ENCODE data around the gene OXNAD1.
A peak's percentile ranks its signal among the peaks of the same experiment; 100 is the strongest.

Gene OXNAD1, protein sequence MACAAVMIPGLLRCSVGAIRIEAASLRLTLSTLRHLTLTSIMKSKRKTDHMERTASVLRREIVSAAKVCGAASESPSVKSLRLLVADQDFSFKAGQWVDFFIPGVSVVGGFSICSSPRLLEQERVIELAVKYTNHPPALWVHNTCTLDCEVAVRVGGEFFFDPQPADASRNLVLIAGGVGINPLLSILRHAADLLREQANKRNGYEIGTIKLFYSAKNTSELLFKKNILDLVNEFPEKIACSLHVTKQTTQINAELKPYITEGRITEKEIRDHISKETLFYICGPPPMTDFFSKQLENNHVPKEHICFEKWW

DNA sequence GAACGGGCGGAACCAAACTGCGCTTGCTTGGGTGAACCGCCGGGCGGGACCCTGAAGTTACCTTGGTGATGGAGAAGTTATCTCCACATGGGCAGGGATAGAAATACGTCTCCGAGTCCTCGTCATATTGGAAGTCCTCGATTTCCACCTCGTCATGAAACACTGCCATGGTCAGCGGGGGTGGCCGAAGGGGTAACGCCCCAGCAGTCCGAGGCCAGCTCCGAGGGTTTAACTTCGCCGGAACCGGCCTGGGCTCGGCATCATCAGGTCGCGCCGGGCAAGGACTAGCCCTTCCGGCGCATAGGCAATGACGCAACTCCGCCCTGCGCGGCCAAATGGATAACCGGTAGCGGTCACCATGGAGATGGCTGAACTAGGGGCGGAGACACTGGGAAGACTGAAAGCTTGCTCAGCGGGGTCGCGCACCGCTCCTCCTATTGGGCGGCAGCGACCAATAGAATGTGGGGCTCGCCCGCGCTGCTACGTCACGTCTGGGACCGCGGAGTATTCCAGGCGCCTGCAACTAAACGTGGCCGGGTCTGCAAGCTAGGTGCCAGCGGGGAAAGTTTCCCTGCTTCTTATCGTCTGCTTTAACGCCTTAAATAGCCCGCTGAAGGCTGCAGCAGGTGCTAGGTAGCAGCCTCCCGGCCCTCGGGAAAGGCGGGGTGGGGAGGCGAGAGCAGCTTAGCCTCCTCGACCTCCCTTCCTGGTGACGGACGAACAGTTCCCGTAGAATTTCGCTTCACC is at the start of gene OXNAD1, which contains the start of gene DPH3:
TSS of gene OXNAD1 (plus strand) at position 505 of the 747 bp plus-strand sequence. CDS start 5,741 bp downstream, outside the sequence.
TSS of gene DPH3 (minus strand) at position 236 of the 747 bp plus-strand sequence. CDS start at position 169, 67 bp downstream.
- peak; percentile 100 for DNase-seq
- Histone ChIP-seq H3K27ac (peak within 1 kb of the TSS; percentile 85), H3K27me3 (replicated peaks) (no peaks in the 10 kb centered on the region), H3K36me3 (replicated peaks) (peaks cover 6% of the 10 kb centered on the region), H3K4me3 (ENCODE audit: low read depth, low read length) (peak within 1 kb of the TSS; percentile 94)
- in situ Hi-C loops (cut with HindIII; ENCODE audit: low pct_ligation_motif_present, low sequenced_read_pairs) = no loop called here
- TF ChIP-seq, protein P1, sequence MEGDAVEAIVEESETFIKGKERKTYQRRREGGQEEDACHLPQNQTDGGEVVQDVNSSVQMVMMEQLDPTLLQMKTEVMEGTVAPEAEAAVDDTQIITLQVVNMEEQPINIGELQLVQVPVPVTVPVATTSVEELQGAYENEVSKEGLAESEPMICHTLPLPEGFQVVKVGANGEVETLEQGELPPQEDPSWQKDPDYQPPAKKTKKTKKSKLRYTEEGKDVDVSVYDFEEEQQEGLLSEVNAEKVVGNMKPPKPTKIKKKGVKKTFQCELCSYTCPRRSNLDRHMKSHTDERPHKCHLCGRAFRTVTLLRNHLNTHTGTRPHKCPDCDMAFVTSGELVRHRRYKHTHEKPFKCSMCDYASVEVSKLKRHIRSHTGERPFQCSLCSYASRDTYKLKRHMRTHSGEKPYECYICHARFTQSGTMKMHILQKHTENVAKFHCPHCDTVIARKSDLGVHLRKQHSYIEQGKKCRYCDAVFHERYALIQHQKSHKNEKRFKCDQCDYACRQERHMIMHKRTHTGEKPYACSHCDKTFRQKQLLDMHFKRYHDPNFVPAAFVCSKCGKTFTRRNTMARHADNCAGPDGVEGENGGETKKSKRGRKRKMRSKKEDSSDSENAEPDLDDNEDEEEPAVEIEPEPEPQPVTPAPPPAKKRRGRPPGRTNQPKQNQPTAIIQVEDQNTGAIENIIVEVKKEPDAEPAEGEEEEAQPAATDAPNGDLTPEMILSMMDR (IDR thresholded peaks at IDR 0.05; ENCODE audit: low read depth, low read length, missing control alignments) = peak; percentile 13

DNA sequence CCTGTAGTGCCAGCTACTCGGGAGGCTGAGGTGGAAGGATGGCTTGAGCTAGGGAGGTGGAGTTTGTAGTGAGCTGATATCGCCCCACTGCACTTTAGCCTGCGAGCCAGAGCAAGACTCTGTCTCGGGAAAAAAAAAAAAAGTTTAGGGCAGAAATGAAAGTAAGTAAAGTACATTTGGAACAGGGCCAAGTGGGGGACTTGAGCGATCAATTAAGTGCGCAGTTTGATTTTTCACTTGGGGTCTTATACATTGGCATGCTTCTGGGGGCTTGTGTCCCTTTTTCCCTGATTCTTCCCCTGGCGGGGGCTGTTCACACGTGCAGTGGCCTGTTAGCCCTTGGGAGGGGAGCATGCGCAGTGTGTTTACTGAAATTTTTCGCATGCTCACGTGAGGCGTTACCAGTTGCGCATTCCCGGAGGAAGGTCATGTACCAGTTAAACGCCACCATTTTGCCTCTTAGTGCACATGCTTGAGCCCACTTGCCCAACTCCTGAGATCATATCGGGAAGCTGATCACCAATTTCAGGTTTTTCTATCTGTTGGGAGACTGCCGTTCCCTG is 48.6 kb upstream of the OXNAD1 start:
- no peak overlapping the region for H3K4me3 ChIP-seq (ENCODE audit: low read depth, low read length)
- in situ Hi-C loops (cut with HindIII; ENCODE audit: low pct_ligation_motif_present, low sequenced_read_pairs) = no loop called here
- TF ChIP-seq, protein P1 (IDR thresholded peaks at IDR 0.05; ENCODE audit: low read depth, low read length, missing control alignments) = no peak
- no peak overlapping the region for H3K27ac ChIP-seq
- H3K27me3 ChIP-seq (replicated peaks) = no peaks in the 10 kb centered on the region
- no peaks in the 10 kb centered on the region for H3K36me3 ChIP-seq (replicated peaks)
- DNase-seq = no peak

DNA sequence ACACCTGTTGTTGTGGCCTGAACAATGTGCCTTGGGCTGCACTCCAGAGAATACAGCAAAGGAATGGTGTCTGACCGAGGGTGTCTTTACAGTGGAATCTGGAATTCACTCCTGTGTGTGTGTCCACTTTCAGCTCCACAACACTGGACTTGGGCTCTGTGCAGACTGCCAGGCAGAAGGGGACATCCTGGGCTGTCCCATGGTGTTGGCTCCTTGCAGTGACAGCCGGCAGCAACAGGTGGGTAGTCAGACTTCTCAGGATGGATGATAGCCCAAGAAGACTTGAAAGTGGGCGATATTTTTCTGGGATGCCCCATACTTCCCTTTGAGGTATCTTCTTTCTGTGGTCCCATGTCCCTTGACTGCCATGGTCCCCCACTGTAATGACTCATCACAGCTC is 45.2 kb upstream of the OXNAD1 start:
- Histone ChIP-seq H3K4me3 (ENCODE audit: low read depth, low read length) (no peak overlapping the region), H3K27me3 (replicated peaks) (no peaks in the 10 kb centered on the region), H3K27ac (no peak overlapping the region), H3K36me3 (replicated peaks) (no peaks in the 10 kb centered on the region)
- TF ChIP-seq, protein P1 (IDR thresholded peaks at IDR 0.05; ENCODE audit: low read depth, low read length, missing control alignments) = no peak
- DNase-seq = no peak
- in situ Hi-C loops (cut with HindIII; ENCODE audit: low pct_ligation_motif_present, low sequenced_read_pairs) = no loop called here

DNA sequence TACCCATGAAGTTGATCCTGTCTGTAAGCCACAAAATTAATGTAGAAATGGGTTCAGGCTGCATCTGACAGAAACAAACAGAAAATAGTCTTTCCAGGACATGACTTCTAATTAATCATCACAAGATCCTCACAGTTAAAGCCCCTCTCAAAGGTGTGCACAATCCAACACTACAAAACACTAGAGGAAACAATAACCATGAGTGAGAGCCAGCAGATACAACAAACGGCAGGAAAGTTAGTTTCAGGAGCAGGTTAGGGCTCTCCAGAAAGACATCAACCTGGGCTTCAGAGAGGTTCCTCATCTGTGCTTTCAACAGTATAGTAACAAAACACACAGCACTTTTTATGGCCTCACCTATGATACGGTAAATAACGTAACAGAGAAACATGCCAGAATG is 43.0 kb upstream of the OXNAD1 start:
- no peaks in the 10 kb centered on the region for H3K36me3 ChIP-seq (replicated peaks)
- TF ChIP-seq, protein P1 (IDR thresholded peaks at IDR 0.05; ENCODE audit: low read depth, low read length, missing control alignments) = no peak
- in situ Hi-C loops (cut with HindIII; ENCODE audit: low pct_ligation_motif_present, low sequenced_read_pairs) = no loop called here
- H3K27ac ChIP-seq = no peak overlapping the region
- H3K4me3 ChIP-seq (ENCODE audit: low read depth, low read length) = no peak overlapping the region
- H3K27me3 ChIP-seq (replicated peaks) = no peaks in the 10 kb centered on the region
- no peak for DNase-seq

DNA sequence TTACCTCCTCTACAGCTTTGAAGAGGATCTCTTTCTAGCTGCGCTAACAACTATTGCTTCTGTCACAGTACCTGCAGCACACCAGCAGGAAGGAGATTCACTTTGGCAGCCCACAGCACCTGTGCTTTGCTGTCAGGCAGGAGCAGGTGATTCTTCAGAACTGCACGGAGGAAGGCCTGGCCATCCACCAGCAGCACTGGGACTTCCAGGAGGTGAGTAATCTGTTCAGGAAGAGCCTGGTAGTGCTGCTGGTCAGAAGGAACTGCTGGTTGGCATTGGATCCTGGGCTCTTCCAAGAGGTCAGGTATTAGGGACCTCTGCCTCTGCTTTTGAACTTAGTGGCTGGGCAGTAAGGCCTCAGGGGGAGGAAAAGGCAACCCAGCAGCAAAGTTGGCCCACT is 42.5 kb upstream of the OXNAD1 start:
- no peak for DNase-seq
- Histone ChIP-seq H3K4me3 (ENCODE audit: low read depth, low read length) (no peak overlapping the region), H3K27me3 (replicated peaks) (no peaks in the 10 kb centered on the region), H3K27ac (no peak overlapping the region), H3K36me3 (replicated peaks) (no peaks in the 10 kb centered on the region)
- TF ChIP-seq, protein P1 (IDR thresholded peaks at IDR 0.05; ENCODE audit: low read depth, low read length, missing control alignments) = no peak
- in situ Hi-C loops (cut with HindIII; ENCODE audit: low pct_ligation_motif_present, low sequenced_read_pairs) = no loop called here
